Ureter (tissue), 1 donor: ENCODE measurements around the gene ATXN7L1. TPM values are rescaled to one million over a fixed set of nuclear protein-coding genes. Genes with fewer than 3 reads are reported as not detected.
A peak's percentile ranks its signal among the peaks of the same experiment; 100 is the strongest.

Experiments used
- DNase-seq: peaks from one replicate; pipeline ENCODE4 v3.0.0-alpha.2; 2020; ENCODE audit warnings: low spot score
- total RNA-seq: library from RNA; stranded (reverse); gene quantifications from one replicate; pipeline ENCODE4 v1.2.4, GENCODE V29; 2023
- donor health status: DM: yes; HTN: yes; CAD: no.

ATXN7L1 gene
- total RNA-seq, 1 donor from 2014 or later, result 31.6 TPM

GRCh38 chr7:105648561-105649401, 227.6 kb downstream of the ATXN7L1 start:
- no peak for DNase-seq

GRCh38 chr7:105647591-105647990, 228.8 kb downstream of the ATXN7L1 start:
- no peak for DNase-seq

DNA sequence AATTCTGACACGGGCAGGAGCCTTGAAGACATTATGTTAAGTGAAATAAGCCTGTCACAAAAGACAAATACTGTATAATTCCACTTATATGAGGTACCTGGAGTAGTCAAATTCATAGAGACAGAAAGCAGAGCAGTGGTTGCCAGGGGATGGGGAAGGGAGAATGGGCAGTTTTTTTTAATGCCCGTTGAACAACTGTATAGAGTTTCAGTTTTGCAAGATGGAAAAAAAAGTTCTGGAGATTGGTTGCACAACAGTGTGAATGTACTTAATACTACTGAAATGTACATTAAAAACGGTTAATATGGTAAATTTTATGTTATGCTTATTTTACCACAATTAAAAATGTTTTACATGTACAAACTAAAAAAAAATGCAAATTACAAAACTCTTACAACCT, 231.5 kb downstream of the ATXN7L1 start:
- DNase-seq, result no peak

DNA sequence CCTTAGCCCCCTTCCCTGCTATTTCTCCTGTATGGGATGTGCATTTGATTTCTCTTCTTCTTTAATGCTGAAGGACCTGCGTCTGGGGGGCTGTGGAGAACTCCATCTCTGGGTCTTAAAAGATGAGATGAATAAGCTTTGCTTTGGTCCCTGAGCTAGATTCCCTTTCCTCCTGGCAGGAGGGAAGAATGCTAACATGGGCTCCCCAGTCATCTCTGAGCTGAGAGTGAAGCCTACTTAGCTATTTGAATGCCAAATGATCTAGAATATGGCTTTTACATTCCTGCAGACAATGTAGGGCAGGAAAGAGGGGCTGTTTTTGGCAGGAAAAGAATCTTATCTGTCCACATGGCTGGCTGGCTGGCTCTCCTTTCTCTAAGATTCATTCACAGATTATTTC, 232.5 kb downstream of the ATXN7L1 start:
- no peak for DNase-seq

- no peak for DNase-seq
Observed at GRCh38 chr7:105643384-105643783, 233.0 kb downstream of the ATXN7L1 start.

DNA sequence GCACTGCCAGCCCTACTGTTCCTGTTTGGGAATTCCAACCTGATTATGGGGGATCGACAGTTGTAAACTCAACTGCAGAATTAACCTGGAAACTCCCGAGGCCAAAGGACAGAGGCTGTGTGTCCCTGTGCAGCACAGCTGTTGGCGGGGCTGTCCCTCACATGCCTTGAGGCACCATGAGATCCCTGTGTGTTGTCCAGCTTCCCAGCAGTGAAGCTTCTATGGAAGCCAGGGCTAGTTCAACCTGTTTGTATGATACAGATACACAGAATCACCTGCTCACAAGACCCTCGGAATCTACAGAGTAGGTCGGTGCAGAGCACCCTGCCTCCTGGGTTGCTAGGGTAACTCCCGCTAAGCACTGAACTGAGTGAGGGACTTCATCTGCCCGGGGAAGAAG, 234.1 kb downstream of the ATXN7L1 start:
- no peak for DNase-seq

DNA sequence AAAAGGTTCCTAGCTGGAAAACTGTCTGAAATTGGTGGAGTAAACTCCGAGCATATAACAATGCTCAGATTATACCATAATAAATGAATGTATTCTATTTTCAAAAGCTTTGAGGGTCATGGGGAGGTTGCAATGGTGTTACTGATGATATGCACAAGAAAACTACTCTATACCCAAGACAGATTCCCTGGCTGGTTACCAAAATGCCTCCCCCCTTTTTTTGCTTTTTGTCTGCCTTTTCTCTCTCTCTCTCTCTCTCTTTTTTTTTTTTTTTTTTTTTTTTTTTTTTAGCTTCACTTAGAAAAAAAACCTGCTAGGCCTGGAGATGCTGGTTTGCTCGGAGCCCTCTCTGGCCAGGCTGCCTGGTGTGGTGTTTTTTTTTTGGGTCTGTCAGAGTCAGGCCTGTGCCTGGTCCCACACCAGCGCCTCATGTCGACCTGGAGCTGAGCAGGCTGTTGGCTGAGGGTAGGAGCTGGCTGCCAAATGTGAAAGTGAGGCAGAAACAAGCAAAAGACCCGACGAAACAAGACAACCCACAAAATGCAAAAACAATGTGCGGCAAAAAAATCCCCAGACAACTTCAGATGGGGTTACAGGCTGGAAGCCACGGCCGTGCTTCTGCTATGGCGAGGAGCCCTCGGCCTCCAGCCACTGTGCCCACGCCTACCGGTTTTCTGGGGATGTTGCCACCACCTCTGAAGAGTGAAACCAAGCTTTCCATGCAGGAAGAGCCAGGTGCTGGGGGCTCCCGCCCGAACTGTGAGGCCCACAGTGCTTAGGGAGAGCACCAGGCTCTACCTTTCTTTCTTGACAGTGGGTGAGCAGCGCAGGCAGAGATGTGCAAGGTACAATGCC, 235.2 kb downstream of the ATXN7L1 start:
- no peak for DNase-seq

DNA sequence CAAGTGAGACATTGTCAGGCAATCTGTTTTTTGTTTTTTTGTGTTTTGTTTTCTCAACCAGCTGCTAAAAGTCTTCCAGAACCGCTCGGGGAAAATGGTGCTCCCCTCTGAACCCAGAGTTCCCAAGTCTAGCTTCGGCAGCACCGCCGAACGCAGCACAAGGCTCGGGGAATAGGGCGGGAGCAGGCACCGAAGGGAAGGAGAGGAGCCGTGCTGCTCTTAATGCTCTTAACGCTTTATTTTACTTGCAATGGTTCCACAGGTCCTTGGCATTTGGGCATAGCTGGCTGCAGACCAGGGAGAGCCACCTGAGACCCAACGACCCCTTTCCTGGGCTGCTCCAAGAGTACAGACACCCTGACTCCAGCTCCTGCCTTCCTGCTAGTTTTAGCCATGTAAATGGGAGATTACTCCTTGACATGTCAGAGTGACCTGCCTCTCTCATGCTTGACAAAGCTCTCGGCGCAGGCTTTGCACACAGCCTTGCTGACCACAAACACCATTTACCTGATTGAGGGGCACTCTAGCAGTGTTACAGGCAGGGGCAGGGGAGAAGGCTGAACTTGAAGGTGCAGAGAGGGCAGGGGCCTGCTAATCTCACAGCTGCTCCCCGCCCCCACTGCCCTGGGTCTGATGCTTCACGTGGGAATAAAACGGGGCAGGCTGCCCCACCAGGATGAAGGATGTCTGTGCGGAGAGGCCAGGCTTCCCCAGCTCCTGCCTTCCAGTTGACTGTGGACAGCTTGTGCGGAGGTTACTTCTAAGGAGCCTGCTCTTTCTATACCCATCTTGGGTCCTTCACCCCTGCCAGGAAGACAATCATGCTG, 236.5 kb downstream of the ATXN7L1 start:
- no peak for DNase-seq

DNA sequence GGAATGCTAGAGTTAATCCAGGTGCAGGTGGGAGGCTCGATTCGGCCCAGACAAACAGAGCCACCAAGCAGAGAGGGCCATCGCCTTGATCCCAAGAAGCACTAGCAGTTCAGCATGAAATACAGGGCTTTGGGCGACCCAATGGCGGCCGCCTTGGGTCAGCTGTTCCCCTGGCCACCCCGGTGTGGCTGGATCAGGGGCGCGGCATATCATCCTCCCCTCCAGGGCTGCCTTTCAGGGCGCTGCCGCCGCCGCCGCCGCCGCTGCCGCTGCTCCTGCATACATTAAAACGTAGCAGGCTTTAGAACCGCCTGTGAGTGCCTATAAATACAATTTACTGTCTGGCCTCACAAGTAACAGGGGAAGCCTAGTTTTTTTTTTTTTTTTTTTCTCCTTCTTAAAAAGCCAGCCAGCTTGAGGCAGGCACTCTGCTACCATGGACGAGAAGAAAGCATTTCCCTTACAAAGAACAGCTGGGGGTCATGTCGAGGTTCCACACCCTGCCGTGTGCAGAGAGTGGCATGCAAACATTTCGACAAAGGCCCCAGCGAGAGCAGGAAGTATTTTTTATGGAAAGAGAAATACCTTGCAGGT, 237.4 kb downstream of the ATXN7L1 start:
- no peak for DNase-seq

- DNase-seq, result no peak
Observed at GRCh38 chr7:105638334-105638733, 238.1 kb downstream of the ATXN7L1 start.

GRCh38 chr7:105637755-105638154, 238.6 kb downstream of the ATXN7L1 start:
- no peak for DNase-seq

DNA sequence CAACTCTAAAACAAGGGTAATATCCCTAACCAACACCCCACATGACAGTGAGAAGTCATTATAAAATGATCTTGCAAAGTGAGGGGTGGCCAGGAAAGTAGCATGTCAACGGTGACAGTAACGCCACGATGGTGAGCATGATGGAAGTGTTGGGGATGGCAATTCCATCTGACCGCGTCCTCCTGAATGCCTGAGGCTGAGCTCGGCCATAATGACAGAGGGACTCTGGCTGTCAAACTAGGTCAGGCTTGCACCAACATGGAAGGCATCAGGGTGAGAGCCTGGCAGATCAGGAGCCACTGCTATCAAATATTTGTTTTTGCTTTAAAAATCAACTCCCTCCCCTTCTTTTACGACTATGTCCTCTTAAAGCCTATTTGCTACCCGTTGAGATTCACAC, 239.4 kb downstream of the ATXN7L1 start:
- no peak for DNase-seq

- no peak for DNase-seq
Observed at GRCh38 chr7:105635197-105635596, 241.2 kb downstream of the ATXN7L1 start.

GRCh38 chr7:105625986-105626385, 250.4 kb downstream of the ATXN7L1 start:
- no peak for DNase-seq

GRCh38 chr7:105623906-105624305, 252.5 kb downstream of the ATXN7L1 start:
- no peak for DNase-seq

- DNase-seq, result no peak
Observed at GRCh38 chr7:105623378-105623777, 253.0 kb downstream of the ATXN7L1 start.

DNA sequence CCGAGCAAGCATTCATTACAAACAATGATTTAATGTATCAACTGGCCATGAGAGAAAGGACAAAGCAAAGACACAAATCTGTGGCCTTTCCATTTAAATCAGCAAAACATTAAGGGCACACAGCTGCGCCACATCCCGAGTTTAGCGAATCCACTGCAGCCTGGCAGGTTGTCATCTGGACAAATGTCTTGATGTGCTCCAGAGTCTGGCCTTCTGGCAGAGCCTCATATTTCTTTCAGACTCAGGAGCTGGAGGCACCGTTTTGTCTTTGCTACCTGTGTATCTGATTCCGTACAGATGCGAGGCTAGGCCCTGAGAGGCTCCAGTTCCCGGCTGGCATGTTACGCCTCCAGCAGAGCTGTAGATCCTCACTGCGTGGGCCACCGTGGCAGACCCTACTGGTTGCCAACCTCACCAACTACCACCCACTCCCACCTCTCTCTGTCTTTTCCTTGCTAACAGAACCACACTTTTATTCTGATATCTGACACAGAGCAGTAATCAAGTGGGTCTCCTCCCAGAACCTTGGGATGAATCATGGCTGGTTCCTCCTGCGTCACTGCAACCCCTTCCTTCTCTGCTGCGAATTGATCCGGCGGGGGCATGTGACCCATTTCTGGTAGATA, 254.2 kb downstream of the ATXN7L1 start:
- DNase-seq, result no peak

- DNase-seq, result peak; percentile 63
Observed at GRCh38 chr7:105621617-105622016, 254.8 kb downstream of the ATXN7L1 start.

DNA sequence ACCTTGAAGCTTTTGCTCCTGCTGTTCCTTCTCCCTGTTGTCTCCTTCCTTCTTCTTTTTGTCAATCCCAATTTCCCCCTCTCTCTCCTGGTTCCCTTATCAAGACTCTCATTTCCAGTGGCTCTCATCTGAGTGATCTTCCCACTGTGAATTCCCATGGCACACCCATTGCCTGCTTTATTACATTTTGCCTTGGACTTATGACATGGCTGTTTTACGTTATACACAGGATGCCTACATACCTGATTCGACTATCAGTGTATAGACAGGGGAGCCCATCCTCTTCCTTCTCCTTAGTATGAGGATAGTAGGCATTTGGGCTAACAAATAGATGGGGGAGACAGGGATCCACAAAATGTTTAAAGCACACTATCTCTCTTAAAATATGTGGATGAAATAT, 255.2 kb downstream of the ATXN7L1 start:
- DNase-seq, result no peak

- no peak for DNase-seq
Observed at GRCh38 chr7:105619590-105619989, 256.8 kb downstream of the ATXN7L1 start.

DNA sequence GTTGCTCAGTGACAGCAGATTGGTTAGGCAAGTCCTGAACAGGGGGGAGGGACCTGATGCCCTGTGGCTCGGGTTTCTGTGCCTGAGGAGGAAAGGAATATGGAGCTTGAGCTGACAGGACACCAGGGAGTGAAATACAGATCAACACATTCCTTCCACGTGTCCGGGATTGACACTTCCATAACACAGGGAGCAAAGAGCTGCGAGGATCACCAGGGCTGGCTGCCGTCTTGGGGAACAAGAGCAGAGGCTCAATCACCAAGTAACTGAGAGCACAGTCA, 258.4 kb downstream of the ATXN7L1 start:
- DNase-seq, result no peak
